ENCODE measurements around the gene RBM44.
"Not testable (repeated sequence)": the region's sequence is repeated elsewhere in the genome, so short reads cannot be mapped to it uniquely, and the experiment has no call there.

The RBM44 gene

DNA sequence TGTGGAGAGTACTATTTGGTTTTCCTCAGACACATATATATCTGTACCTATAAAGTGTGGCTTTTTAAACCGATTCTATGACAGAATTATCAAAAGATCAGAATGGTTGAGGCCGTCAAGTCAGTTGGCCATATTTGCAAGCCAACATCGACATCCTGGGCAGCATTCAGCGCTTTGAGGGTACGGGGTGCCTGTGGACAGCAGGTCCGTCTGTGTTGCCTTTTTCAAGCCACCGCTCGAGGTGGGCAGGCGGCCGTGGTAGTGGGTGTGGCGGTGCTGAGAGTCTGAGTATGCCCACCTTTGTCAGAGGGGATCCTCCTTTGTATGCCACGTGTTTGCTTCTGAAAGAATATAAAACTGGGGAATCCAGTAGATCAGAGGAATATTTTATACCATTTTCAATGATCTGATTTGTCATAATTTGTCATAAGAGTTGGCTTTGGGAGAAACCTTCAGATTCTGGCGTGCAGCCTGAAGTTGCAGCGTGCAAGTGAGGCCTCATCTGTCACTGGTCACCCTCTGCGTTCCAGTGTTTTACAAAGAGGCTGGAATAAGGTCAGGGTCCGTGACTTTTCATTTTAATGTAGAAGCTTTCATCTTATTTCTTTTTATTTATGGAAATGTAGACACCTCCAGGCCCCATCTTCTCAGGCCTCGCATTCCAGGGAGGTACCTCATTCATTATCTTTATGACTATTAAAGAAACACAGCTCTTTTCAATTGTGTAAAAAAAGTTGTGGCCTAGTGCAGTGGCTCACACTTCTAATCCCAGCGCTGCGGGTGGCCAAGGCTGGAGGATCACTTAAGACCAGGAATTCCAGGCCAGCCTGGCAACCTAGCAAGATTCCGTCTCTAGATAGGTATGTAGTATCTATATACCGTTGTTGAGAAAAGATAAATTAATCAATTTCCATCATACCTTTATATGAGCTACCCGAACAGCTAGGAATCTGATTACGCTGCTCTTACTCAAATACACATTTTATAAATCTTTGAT is 37.8 kb upstream of the RBM44 start:
- Mint-ChIP-seq H3K4me3 (no peak overlapping the region), H3K9me3 (peaks cover 6% of the 10 kb centered on the region), H3K36me3 (ENCODE audit: low read depth) (peaks cover 69% of the 10 kb centered on the region), H3K27me3 (ENCODE audit: low read depth, poor library complexity) (no peaks in the 10 kb centered on the region), H3K4me1 (peaks cover 5% of the 10 kb centered on the region), H3K27ac (no peak overlapping the region)
- TF ChIP-seq, protein P1, sequence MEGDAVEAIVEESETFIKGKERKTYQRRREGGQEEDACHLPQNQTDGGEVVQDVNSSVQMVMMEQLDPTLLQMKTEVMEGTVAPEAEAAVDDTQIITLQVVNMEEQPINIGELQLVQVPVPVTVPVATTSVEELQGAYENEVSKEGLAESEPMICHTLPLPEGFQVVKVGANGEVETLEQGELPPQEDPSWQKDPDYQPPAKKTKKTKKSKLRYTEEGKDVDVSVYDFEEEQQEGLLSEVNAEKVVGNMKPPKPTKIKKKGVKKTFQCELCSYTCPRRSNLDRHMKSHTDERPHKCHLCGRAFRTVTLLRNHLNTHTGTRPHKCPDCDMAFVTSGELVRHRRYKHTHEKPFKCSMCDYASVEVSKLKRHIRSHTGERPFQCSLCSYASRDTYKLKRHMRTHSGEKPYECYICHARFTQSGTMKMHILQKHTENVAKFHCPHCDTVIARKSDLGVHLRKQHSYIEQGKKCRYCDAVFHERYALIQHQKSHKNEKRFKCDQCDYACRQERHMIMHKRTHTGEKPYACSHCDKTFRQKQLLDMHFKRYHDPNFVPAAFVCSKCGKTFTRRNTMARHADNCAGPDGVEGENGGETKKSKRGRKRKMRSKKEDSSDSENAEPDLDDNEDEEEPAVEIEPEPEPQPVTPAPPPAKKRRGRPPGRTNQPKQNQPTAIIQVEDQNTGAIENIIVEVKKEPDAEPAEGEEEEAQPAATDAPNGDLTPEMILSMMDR (IDR thresholded peaks at IDR 0.05) = no peak
- no peak for DNase-seq

DNA sequence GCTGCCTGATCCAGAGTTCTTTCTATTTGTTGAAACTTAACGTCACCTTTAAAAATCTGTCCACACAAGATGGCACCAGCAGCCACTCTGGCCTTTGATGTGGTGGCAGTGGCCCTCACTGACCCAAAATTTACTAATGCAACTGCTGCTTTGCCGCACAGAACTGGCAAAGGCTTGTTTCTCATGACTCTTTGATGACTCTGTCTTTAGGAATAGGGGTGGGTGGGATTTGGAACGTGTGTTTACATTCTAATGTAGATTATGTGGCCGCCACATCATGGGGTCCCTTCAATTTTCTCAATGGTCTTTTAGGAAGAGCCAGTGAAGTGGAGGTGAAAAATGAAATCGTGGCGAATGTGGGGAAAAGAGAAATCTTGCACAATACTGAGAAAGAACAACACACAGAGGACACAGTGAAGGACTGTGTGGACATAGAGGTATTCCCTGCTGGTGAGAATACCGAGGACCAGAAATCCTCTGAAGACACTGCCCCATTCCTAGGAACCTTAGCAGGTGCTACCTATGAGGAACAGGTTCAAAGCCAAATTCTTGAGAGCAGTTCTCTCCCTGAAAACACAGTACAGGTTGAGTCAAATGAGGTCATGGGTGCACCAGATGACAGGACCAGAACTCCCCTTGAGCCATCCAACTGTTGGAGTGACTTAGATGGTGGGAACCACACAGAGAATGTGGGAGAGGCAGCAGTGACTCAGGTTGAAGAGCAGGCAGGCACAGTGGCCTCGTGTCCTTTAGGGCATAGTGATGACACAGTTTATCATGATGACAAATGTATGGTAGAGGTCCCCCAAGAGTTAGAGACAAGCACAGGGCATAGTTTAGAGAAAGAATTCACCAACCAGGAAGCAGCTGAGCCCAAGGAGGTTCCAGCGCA is 36.0 kb upstream of the RBM44 start:
- peaks cover 52% of the 10 kb centered on the region for H3K36me3 Mint-ChIP-seq (ENCODE audit: low read depth)
- not testable (repeated sequence) for DNase-seq; H3K4me3 Mint-ChIP-seq; H3K9me3 Mint-ChIP-seq; H3K4me1 Mint-ChIP-seq; H3K27ac Mint-ChIP-seq; H3K27me3 Mint-ChIP-seq (ENCODE audit: low read depth, poor library complexity)

DNA sequence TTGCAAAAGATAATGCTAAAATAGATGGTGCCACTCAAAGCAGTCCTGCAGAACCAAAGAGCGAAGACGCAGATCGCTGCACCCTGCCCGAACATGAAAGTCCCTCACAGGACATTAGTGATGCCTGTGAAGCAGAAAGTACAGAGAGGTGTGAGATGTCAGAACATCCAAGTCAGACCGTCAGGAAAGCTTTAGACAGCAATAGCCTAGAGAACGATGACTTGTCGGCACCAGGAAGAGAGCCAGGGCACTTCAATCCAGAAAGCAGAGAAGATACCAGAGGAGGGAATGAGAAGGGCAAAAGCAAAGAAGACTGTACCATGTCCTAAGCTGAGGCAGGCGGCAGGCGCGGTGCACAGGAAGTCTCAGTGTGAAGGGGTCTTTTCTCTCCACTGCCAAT is 34.8 kb upstream of the RBM44 start:
- no peak overlapping the region for H3K27ac Mint-ChIP-seq
- H3K9me3 Mint-ChIP-seq = no peaks in the 10 kb centered on the region
- no peaks in the 10 kb centered on the region for H3K4me1 Mint-ChIP-seq
- H3K36me3 Mint-ChIP-seq (ENCODE audit: low read depth) = peaks cover 42% of the 10 kb centered on the region
- no peak overlapping the region for H3K4me3 Mint-ChIP-seq
- TF ChIP-seq, protein P1 (IDR thresholded peaks at IDR 0.05) = no peak
- DNase-seq = no peak
- no peaks in the 10 kb centered on the region for H3K27me3 Mint-ChIP-seq (ENCODE audit: low read depth, poor library complexity)

DNA sequence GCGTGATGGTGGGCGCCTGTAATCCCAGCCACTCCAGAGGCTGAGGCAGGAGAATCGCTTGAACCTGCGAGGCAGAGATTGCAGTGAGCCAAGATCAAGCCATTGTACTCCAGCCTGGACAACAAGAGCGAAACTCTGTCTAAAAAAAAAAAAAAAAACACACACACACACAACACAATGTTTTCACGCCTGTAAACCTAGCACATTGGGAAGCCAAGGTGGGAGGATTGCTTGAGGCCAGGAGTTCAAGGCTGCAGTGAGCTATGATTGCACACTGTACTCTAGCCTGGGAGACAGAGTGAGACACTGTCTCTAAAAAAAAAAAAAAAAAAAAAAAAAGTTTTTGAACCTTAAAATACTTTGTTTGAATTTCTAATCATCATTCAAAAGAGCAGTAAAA is 33.5 kb upstream of the RBM44 start:
- peaks cover 31% of the 10 kb centered on the region for H3K36me3 Mint-ChIP-seq (ENCODE audit: low read depth)
- not testable (repeated sequence) for H3K4me3 Mint-ChIP-seq

DNA sequence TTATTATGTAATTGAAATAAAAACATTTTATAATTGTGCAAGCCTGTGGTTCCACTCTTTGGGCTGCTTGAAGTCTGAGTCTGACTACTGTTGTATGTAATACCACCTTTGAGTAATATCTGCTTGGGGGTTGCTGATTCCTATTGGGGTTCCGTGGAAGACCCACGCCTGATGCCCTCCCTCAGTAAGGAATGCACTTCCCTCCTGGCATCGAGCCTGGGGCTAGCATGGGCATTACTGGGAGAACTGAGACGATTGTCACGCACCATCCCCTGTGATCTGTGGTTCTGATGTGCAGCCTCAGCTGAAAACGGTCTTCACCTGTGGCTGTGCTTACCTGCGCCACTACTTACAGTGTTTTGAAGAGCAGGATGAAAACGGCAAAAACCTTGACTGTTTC is 32.7 kb upstream of the RBM44 start:
- DNase-seq = no peak
- H3K4me3 Mint-ChIP-seq = no peak overlapping the region
- peaks cover 33% of the 10 kb centered on the region for H3K36me3 Mint-ChIP-seq (ENCODE audit: low read depth)
- H3K4me1 Mint-ChIP-seq = no peaks in the 10 kb centered on the region
- no peaks in the 10 kb centered on the region for H3K9me3 Mint-ChIP-seq
- no peaks in the 10 kb centered on the region for H3K27me3 Mint-ChIP-seq (ENCODE audit: low read depth, poor library complexity)
- TF ChIP-seq, protein P1 (IDR thresholded peaks at IDR 0.05) = no peak
- H3K27ac Mint-ChIP-seq = no peak overlapping the region

More for the DNA sequence above, 33.5 kb upstream of the RBM44 start:
- H3K4me1 Mint-ChIP-seq; H3K27me3 Mint-ChIP-seq (ENCODE audit: low read depth, poor library complexity); H3K27ac Mint-ChIP-seq; H3K9me3 Mint-ChIP-seq; DNase-seq: not testable (repeated sequence)

DNA sequence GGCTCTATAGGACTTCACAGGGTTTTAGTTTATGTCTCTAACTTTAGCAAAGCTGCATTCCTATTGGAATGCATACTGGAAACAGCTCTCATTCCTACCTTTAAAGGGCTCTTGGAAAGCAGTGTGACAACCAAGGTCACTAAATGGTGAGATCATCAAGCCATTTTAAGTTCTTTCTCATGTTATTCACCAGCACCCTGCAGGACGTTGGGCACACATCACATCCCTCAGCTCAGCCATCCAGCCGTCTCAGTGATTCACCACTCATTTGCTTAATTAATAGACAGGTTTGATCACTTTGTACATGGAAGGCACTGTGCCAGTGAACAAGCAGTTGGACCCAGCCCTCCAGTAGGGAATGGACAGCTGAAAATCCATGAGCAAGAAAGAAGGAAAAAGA is 32.2 kb upstream of the RBM44 start:
- H3K27me3 Mint-ChIP-seq (ENCODE audit: low read depth, poor library complexity) = no peaks in the 10 kb centered on the region
- H3K4me3 Mint-ChIP-seq = no peak overlapping the region
- peaks cover 34% of the 10 kb centered on the region for H3K36me3 Mint-ChIP-seq (ENCODE audit: low read depth)
- no peaks in the 10 kb centered on the region for H3K4me1 Mint-ChIP-seq
- no peaks in the 10 kb centered on the region for H3K9me3 Mint-ChIP-seq
- no peak overlapping the region for H3K27ac Mint-ChIP-seq
- TF ChIP-seq, protein P1 (IDR thresholded peaks at IDR 0.05) = no peak
- no peak for DNase-seq

Measured in nephron progenitor cell (in vitro differentiated cells).